A549 (cell line): ENCODE data around the gene CIAPIN1.

ENCODE experiments used
- CHD2 ChIP-seq: fragments of 150-350 bp; IDR thresholded peaks from 2 replicates; pipeline ENCODE4 v1.6.1; 2014; ENCODE audit warnings: low read length; ENCODE audit not compliant: partially characterized antibody
- EP300 ChIP-seq, 2 experiments: fragments of >200 bp; sonication (Bioruptor Twin); formaldehyde crosslinking; IDR thresholded peaks; 2 replicates in 1 of 2; 3 replicates in 1 of 2; pipeline ENCODE4 v1.6.1; 2016 to 2017
- FOSL2 ChIP-seq, 2 experiments: fragments of 450-650 bp in 1 of 2; fragments of >200 bp in 1 of 2; sonication (Bioruptor Twin) in 1 of 2; formaldehyde crosslinking; IDR thresholded peaks; 2 replicates each; pipeline versions ENCODE4 v1.5.0 to v1.6.1; 2016 to 2020; ENCODE audit warnings: mild to moderate bottlenecking in 1 of 2, moderate library complexity in 1 of 2
- KDM1A ChIP-seq: fragments of 200-600 bp; sonication (generic); IDR thresholded peaks from 2 replicates; pipeline ENCODE4 v1.6.1; 2016; ENCODE audit warnings: low read depth, mild to moderate bottlenecking
- MYC ChIP-seq: IDR thresholded peaks from 2 replicates; pipeline ENCODE4 v1.6.1; 2012; ENCODE audit warnings: mild to moderate bottlenecking, inconsistent platforms, low read length, improper control_type of control experiment, borderline replicate concordance
- POLR2A ChIP-seq: IDR thresholded peaks from 2 replicates; pipeline ENCODE4 v1.6.1; 2012; ENCODE audit warnings: mild to moderate bottlenecking, low read length
- TF ChIP-seq, protein P1 (sequence below): IDR thresholded peaks from 2 replicates; pipeline ENCODE4 v1.6.1; 2012
- TF ChIP-seq, protein P2 (sequence below): IDR thresholded peaks from 2 replicates; pipeline ENCODE4 v1.6.1; 2012
- TF ChIP-seq, protein P3 (sequence below): fragments of >200 bp; sonication (Bioruptor Twin); formaldehyde crosslinking; IDR thresholded peaks from 3 replicates; pipeline ENCODE4 v1.5.1; 2016
- TF ChIP-seq, protein P4 (sequence below): fragments of 200-600 bp; sonication (generic); IDR thresholded peaks from 2 replicates; pipeline ENCODE4 v1.6.1; 2016; ENCODE audit warnings: antibody characterized with exemption, mild to moderate bottlenecking, moderate library complexity

DNA sequence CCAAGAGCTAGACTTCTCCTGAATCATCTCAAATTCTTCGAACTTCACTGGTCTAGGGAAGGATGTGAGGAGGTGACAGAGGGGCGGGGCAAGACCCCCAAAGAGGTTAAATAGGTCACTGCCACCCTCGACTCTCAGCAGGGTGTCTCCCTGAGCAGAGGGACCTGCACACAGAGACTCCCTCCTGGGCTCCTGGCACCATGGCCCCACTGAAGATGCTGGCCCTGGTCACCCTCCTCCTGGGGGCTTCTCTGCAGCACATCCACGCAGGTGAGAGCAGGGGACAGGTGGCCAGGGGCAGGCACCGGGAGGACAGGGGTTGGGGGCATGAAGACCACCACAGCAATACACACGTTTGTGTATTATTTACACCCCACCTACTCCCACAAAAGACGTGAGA is 33.5 kb downstream of the CIAPIN1 start:
- TF ChIP-seq, protein P1, sequence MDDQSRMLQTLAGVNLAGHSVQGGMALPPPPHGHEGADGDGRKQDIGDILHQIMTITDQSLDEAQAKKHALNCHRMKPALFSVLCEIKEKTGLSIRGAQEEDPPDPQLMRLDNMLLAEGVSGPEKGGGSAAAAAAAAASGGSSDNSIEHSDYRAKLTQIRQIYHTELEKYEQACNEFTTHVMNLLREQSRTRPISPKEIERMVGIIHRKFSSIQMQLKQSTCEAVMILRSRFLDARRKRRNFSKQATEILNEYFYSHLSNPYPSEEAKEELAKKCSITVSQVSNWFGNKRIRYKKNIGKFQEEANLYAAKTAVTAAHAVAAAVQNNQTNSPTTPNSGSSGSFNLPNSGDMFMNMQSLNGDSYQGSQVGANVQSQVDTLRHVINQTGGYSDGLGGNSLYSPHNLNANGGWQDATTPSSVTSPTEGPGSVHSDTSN: no peak
- no peak for TF ChIP-seq POLR2A
- TF ChIP-seq, protein P2, sequence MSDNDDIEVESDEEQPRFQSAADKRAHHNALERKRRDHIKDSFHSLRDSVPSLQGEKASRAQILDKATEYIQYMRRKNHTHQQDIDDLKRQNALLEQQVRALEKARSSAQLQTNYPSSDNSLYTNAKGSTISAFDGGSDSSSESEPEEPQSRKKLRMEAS: no peak
- TF ChIP-seq MYC: no peak
- no peak for TF ChIP-seq FOSL2 (IDR thresholded peaks at IDR 0.05)
- TF ChIP-seq FOSL2 (CRISPR knock-in tag; IDR thresholded peaks at IDR 0.05): no peak
- TF ChIP-seq, protein P3, sequence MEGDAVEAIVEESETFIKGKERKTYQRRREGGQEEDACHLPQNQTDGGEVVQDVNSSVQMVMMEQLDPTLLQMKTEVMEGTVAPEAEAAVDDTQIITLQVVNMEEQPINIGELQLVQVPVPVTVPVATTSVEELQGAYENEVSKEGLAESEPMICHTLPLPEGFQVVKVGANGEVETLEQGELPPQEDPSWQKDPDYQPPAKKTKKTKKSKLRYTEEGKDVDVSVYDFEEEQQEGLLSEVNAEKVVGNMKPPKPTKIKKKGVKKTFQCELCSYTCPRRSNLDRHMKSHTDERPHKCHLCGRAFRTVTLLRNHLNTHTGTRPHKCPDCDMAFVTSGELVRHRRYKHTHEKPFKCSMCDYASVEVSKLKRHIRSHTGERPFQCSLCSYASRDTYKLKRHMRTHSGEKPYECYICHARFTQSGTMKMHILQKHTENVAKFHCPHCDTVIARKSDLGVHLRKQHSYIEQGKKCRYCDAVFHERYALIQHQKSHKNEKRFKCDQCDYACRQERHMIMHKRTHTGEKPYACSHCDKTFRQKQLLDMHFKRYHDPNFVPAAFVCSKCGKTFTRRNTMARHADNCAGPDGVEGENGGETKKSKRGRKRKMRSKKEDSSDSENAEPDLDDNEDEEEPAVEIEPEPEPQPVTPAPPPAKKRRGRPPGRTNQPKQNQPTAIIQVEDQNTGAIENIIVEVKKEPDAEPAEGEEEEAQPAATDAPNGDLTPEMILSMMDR: no peak
- TF ChIP-seq EP300 (IDR thresholded peaks at IDR 0.05): no peak
- TF ChIP-seq, protein P4, sequence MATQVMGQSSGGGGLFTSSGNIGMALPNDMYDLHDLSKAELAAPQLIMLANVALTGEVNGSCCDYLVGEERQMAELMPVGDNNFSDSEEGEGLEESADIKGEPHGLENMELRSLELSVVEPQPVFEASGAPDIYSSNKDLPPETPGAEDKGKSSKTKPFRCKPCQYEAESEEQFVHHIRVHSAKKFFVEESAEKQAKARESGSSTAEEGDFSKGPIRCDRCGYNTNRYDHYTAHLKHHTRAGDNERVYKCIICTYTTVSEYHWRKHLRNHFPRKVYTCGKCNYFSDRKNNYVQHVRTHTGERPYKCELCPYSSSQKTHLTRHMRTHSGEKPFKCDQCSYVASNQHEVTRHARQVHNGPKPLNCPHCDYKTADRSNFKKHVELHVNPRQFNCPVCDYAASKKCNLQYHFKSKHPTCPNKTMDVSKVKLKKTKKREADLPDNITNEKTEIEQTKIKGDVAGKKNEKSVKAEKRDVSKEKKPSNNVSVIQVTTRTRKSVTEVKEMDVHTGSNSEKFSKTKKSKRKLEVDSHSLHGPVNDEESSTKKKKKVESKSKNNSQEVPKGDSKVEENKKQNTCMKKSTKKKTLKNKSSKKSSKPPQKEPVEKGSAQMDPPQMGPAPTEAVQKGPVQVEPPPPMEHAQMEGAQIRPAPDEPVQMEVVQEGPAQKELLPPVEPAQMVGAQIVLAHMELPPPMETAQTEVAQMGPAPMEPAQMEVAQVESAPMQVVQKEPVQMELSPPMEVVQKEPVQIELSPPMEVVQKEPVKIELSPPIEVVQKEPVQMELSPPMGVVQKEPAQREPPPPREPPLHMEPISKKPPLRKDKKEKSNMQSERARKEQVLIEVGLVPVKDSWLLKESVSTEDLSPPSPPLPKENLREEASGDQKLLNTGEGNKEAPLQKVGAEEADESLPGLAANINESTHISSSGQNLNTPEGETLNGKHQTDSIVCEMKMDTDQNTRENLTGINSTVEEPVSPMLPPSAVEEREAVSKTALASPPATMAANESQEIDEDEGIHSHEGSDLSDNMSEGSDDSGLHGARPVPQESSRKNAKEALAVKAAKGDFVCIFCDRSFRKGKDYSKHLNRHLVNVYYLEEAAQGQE: no peak
- TF ChIP-seq CHD2: no peak
- no peak for TF ChIP-seq KDM1A
